Measurements from ENCODE around the gene ALS2CL. TPM values are rescaled to one million over a fixed set of nuclear protein-coding genes. Genes with fewer than 3 reads are reported as not detected.

Gene ALS2CL
- total RNA-seq, 6 experiments from 2014 or later, result 1.7 to 3.9 (median 2.4) TPM

- no peak for TF ChIP-seq CTCF (IDR thresholded peaks at IDR 0.05)
- Mint-ChIP-seq H3K4me3 (no peak overlapping the region), H3K36me3 (ENCODE audit: low read depth) (no peaks in the 10 kb centered on the region), H3K27me3 (ENCODE audit: insufficient read depth) (peaks cover 31% of the 10 kb centered on the region), H3K9me3 (no peaks in the 10 kb centered on the region), H3K27ac (no peak overlapping the region), H3K4me1 (ENCODE audit: low read depth) (no peaks in the 10 kb centered on the region)
- DNase-seq, result no peak
Measured at GRCh38 chr3:46672349-46672695, 21.2 kb downstream of the ALS2CL start.

- Mint-ChIP-seq H3K9me3 (no peaks in the 10 kb centered on the region), H3K27ac (no peak overlapping the region), H3K36me3 (ENCODE audit: low read depth) (no peaks in the 10 kb centered on the region), H3K4me1 (ENCODE audit: low read depth) (no peaks in the 10 kb centered on the region), H3K4me3 (no peak overlapping the region), H3K27me3 (ENCODE audit: insufficient read depth) (peaks cover 36% of the 10 kb centered on the region)
- TF ChIP-seq CTCF (IDR thresholded peaks at IDR 0.05), result no peak
- DNase-seq, result no peak
Measured at GRCh38 chr3:46671541-46672348, 21.7 kb downstream of the ALS2CL start.

GRCh38 chr3:46670891-46671427 lies 22.5 kb downstream of the ALS2CL start:
- Mint-ChIP-seq H3K4me3 (no peak overlapping the region), H3K9me3 (no peaks in the 10 kb centered on the region), H3K36me3 (ENCODE audit: low read depth) (no peaks in the 10 kb centered on the region), H3K27me3 (ENCODE audit: insufficient read depth) (peaks cover 41% of the 10 kb centered on the region), H3K4me1 (ENCODE audit: low read depth) (no peaks in the 10 kb centered on the region), H3K27ac (no peak overlapping the region)
- DNase-seq, result no peak
- TF ChIP-seq CTCF (IDR thresholded peaks at IDR 0.05), result no peak

- peaks cover 45% of the 10 kb centered on the region for H3K27me3 Mint-ChIP-seq (ENCODE audit: insufficient read depth)
- H3K9me3 Mint-ChIP-seq, result no peaks in the 10 kb centered on the region
- no peak overlapping the region for H3K4me3 Mint-ChIP-seq
- no peak for DNase-seq
- TF ChIP-seq CTCF (IDR thresholded peaks at IDR 0.05), result no peak
- no peaks in the 10 kb centered on the region for H3K4me1 Mint-ChIP-seq (ENCODE audit: low read depth)
- H3K36me3 Mint-ChIP-seq (ENCODE audit: low read depth), result no peaks in the 10 kb centered on the region
- no peak overlapping the region for H3K27ac Mint-ChIP-seq
Measured at GRCh38 chr3:46670000-46670890, 23.2 kb downstream of the ALS2CL start.

GRCh38 chr3:46669191-46669999 lies 24.1 kb downstream of the ALS2CL start:
- DNase-seq, result no peak
- H3K36me3 Mint-ChIP-seq (ENCODE audit: low read depth), result no peaks in the 10 kb centered on the region
- H3K27ac Mint-ChIP-seq, result no peak overlapping the region
- H3K4me1 Mint-ChIP-seq (ENCODE audit: low read depth), result no peaks in the 10 kb centered on the region
- no peak overlapping the region for H3K4me3 Mint-ChIP-seq
- H3K27me3 Mint-ChIP-seq (ENCODE audit: insufficient read depth), result peaks cover 49% of the 10 kb centered on the region
- no peaks in the 10 kb centered on the region for H3K9me3 Mint-ChIP-seq
- no peak for TF ChIP-seq CTCF (IDR thresholded peaks at IDR 0.05)

All from HFFc6 (cell line).